Aorta (tissue), 5 donors: ENCODE measurements around the gene MGLL. TPM values are rescaled to one million over a fixed set of nuclear protein-coding genes. Genes with fewer than 3 reads are reported as not detected.
A peak's percentile ranks its signal among the peaks of the same experiment; 100 is the strongest.

Experiments
- ATAC-seq: fragments of 200-7000 bp; cut with Tn5 transposase; one replicate; pipeline ENCODE4 v1.9.1; 2022; ENCODE audit warnings: moderate library complexity; ENCODE audit not compliant: low FRiP score
- DNase-seq, 2 donors: peaks; one replicate each; pipeline ENCODE4 v3.0.0-alpha.2; 2020
- H3K27ac ChIP-seq, 2 donors: one replicate each; pipeline ENCODE4 v1.5.1; 2013; ENCODE audit warnings: low read length in 2 of 2, mild to moderate bottlenecking in 2 of 2, moderate library complexity in 2 of 2, control low read depth in 1 of 2, inconsistent platforms in 1 of 2, low read depth in 1 of 2
- H3K27me3 ChIP-seq, 2 donors: one replicate each; pipeline ENCODE4 v1.6.1; 2013; ENCODE audit warnings: control low read depth in 1 of 2, low read length in 1 of 2, mild to moderate bottlenecking in 1 of 2, moderate library complexity in 1 of 2; ENCODE audit not compliant: insufficient read depth in 2 of 2, control insufficient read depth in 1 of 2
- H3K36me3 ChIP-seq, 2 donors: one replicate each; pipeline ENCODE4 v1.6.1; 2013; ENCODE audit warnings: control low read depth in 1 of 2, low read length in 1 of 2, mild to moderate bottlenecking in 1 of 2; ENCODE audit not compliant: insufficient read depth in 2 of 2, control insufficient read depth in 1 of 2
- H3K4me1 ChIP-seq, 2 donors: one replicate each; pipeline ENCODE4 v1.6.1; 2013; ENCODE audit warnings: low read length in 2 of 2, control low read depth in 1 of 2, mild to moderate bottlenecking in 1 of 2, moderate library complexity in 1 of 2; ENCODE audit not compliant: insufficient read depth in 2 of 2, control insufficient read depth in 1 of 2
- H3K4me3 ChIP-seq, 2 donors: one replicate each; pipeline ENCODE4 v1.5.1; 2013; ENCODE audit warnings: low read length in 2 of 2, control low read depth in 1 of 2, mild to moderate bottlenecking in 1 of 2
- H3K9me3 ChIP-seq: one replicate; pipeline ENCODE4 v1.6.1; 2013; ENCODE audit warnings: mild to moderate bottlenecking, low read length; ENCODE audit not compliant: control insufficient read depth
- WGBS, 2 donors: extraction: QIAGEN DNeasy Blood & Tissue Kit; methylation state at CpG; one replicate each; pipeline ENCODE4 v1.1.7; 2013; 5-methylcytosine and 5-hydroxymethylcytosine counted together
- intact Hi-C, 2 donors: fragments of 100-400 bp; cut with DNase I; formaldehyde crosslinking; loops; one replicate each; pipeline versions ENCODE4 v1.14.2 to v1.15.0; 2022
- polyA plus RNA-seq, 2 donors: library from polyadenylated mRNA; stranded (reverse); fragments of 200-250 nt; gene quantifications; one replicate each; pipeline ENCODE4 v1.2.3, GENCODE V29; 2013
- total RNA-seq, 2 donors: library from RNA; stranded (reverse); fragmentation: NEBNext Ultra II Directional; extraction: Animal tissue kit (Norgen Biotek cat#: 25700); gene quantifications; one replicate each; pipeline ENCODE4 v1.2.1, GENCODE V29; 2021
- donor health status: healthy with polysubstance abuse.
- donor health status: Bipolar disorder and iron deficiency.
- donor health status: DM: no; HTN: no; CAD: no.
- donor health status: DM: no; HTN: no; CAD: no.
- donor health status: DM: yes; HTN: yes; CAD: no.

The MGLL gene
- total and polyA plus RNA-seq, 4 donors, result 18.3 to 85.3 (median 50.7) TPM

- ATAC-seq (no peak), DNase-seq (no peak)
- H3K36me3 ChIP-seq, result no peaks in the 10 kb centered on the region
- H3K9me3 ChIP-seq, result no peaks in the 10 kb centered on the region
- WGBS, 2 donors, result 86 to 88% methylated on average over 6 of the region's 6 CpGs
- H3K4me1 ChIP-seq, result no peaks in the 10 kb centered on the region
- H3K27me3 ChIP-seq, result no peaks in the 10 kb centered on the region
- intact Hi-C loops, result no loop called here
- no peak overlapping the region for H3K27ac ChIP-seq
- no peak overlapping the region for H3K4me3 ChIP-seq
Measured at GRCh38 chr3:127844326-127844942, 22.1 kb upstream of the MGLL start.

- no peak for DNase-seq
- no peaks in the 10 kb centered on the region for H3K9me3 ChIP-seq
- ATAC-seq, result no peak
- H3K27me3 ChIP-seq, result no peaks in the 10 kb centered on the region
- WGBS, 2 donors, result 77 to 82% methylated on average over 8 of the region's 8 CpGs
- no peaks in the 10 kb centered on the region for H3K36me3 ChIP-seq
- no peak overlapping the region for H3K27ac ChIP-seq
- intact Hi-C loops, result no loop called here
- no peaks in the 10 kb centered on the region for H3K4me1 ChIP-seq
- H3K4me3 ChIP-seq, result no peak overlapping the region
Measured at GRCh38 chr3:127840671-127841070, 18.4 kb upstream of the MGLL start.

- WGBS, 2 donors, result 92% methylated on average over 5 of the region's 5 CpGs
- H3K27ac ChIP-seq, result no peak overlapping the region
- no peaks in the 10 kb centered on the region for H3K36me3 ChIP-seq
- no peak for ATAC-seq
- no peak for DNase-seq
- no peak overlapping the region for H3K4me3 ChIP-seq
- H3K27me3 ChIP-seq, result no peaks in the 10 kb centered on the region
- no peaks in the 10 kb centered on the region for H3K9me3 ChIP-seq
- no peaks in the 10 kb centered on the region for H3K4me1 ChIP-seq
- intact Hi-C loops, result no loop called here
Measured at GRCh38 chr3:127839099-127839498, 16.8 kb upstream of the MGLL start.

GRCh38 chr3:127835993-127836882 is 13.9 kb upstream of the MGLL start:
- Histone ChIP-seq H3K27me3 (no peaks in the 10 kb centered on the region), H3K4me1 (no peaks in the 10 kb centered on the region), H3K4me3 (no peak overlapping the region), H3K27ac (no peak overlapping the region), H3K36me3 (no peaks in the 10 kb centered on the region), H3K9me3 (no peaks in the 10 kb centered on the region)
- 88 to 92% methylated on average over 8 of the region's 8 CpGs for WGBS, 2 donors
- DNase-seq (no peak), ATAC-seq (no peak)
- intact Hi-C loops, result no loop called here

GRCh38 chr3:127834771-127835170 is 12.5 kb upstream of the MGLL start:
- 92 to 94% methylated on average over 4 of the region's 4 CpGs for WGBS, 2 donors
- H3K27me3 ChIP-seq, result no peaks in the 10 kb centered on the region
- H3K4me3 ChIP-seq, result no peak overlapping the region
- no peak overlapping the region for H3K27ac ChIP-seq
- H3K4me1 ChIP-seq, result no peaks in the 10 kb centered on the region
- no peaks in the 10 kb centered on the region for H3K9me3 ChIP-seq
- ATAC-seq (no peak), DNase-seq (no peak)
- intact Hi-C loops, result no loop called here
- no peaks in the 10 kb centered on the region for H3K36me3 ChIP-seq

- DNase-seq, result no peak
Measured at GRCh38 chr3:127833281-127834032, 11.1 kb upstream of the MGLL start.

DNA sequence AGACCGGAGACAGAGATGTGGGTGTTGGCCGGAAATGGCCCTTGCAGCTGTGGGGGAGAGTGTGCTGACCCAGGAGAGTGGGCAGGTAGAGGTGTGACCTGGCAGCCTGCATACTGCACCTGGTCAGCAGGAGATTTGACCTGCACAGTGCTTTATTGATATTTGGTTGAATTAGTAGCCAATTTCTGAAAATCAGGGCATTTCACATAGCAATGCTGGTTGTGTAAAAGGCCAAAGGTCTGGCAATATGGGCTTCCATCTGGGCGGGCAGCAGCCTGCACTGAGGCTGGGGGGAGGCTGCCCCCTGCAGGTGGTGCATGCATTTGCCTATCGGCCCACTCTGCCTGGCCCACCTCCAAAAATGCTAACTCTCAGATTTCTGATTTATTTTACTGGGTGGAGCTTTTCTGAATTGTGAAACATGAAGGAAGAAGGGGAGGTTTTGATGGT is 9.4 kb upstream of the MGLL start:
- H3K27me3 ChIP-seq, result no peaks in the 10 kb centered on the region
- H3K27ac ChIP-seq, result no peak overlapping the region
- H3K36me3 ChIP-seq, result no peaks in the 10 kb centered on the region
- H3K4me1 ChIP-seq, result no peaks in the 10 kb centered on the region
- no peaks in the 10 kb centered on the region for H3K9me3 ChIP-seq
- intact Hi-C loops, result no loop called here
- WGBS, 2 donors, result 61 to 63% methylated on average over 4 of the region's 4 CpGs
- H3K4me3 ChIP-seq, result no peak overlapping the region
- DNase-seq, result peak in 1 of 2 donors; percentile 68
- no peak for ATAC-seq

More at GRCh38 chr3:127833281-127834032, 11.1 kb upstream of the MGLL start:
- H3K4me3 ChIP-seq, result no peak overlapping the region
- no peaks in the 10 kb centered on the region for H3K36me3 ChIP-seq
- no peak overlapping the region for H3K27ac ChIP-seq
- intact Hi-C loops, result no loop called here
- H3K9me3 ChIP-seq, result no peaks in the 10 kb centered on the region
- no peaks in the 10 kb centered on the region for H3K27me3 ChIP-seq
- WGBS, 2 donors, result 92 to 93% methylated on average over 2 of the region's 2 CpGs
- H3K4me1 ChIP-seq, result no peaks in the 10 kb centered on the region
- ATAC-seq, result no peak

- Histone ChIP-seq H3K36me3 (no peaks in the 10 kb centered on the region), H3K9me3 (no peaks in the 10 kb centered on the region), H3K4me1 (no peaks in the 10 kb centered on the region), H3K27me3 (no peaks in the 10 kb centered on the region), H3K27ac (no peak overlapping the region), H3K4me3 (no peak overlapping the region)
- DNase-seq (no peak), ATAC-seq (no peak)
- WGBS, 2 donors, result 0 to 48% methylated on average over 1 of the region's 1 CpG
- intact Hi-C loops, result loop anchor here in 1 of 2 donors (10.0 kb wide), 1 partner anchor 175 kb away; no protein-coding TSS in a partner anchor
Measured at GRCh38 chr3:127829537-127829936, 7.2 kb upstream of the MGLL start.
